ENCODE results near the gene MICU2. TPM values are rescaled to one million over a fixed set of nuclear protein-coding genes. Genes with fewer than 3 reads are reported as not detected.

The MICU2 gene
- total RNA-seq, 1 experiment from 2014 or later = 24.2 TPM

- Histone ChIP-seq H3K27ac (ENCODE audit: low read length) (no peak overlapping the region), H3K4me3 (ENCODE audit: low read depth in 2 of 2, low read length in 2 of 2) (no peak overlapping the region), H3K27me3 (ENCODE audit: control insufficient read depth, insufficient read depth, low read length) (no peaks in the 10 kb centered on the region), H3K4me1 (ENCODE audit: control insufficient read depth, insufficient read depth, low read length) (peaks cover 4% of the 10 kb centered on the region), H3K36me3 (ENCODE audit: control insufficient read depth, insufficient read depth, low read length) (no peaks in the 10 kb centered on the region), H3K9me3 (ENCODE audit: control insufficient read depth, insufficient read depth, low read depth, low read length) (no peaks in the 10 kb centered on the region)
- no peak for TF ChIP-seq CTCF (IDR thresholded peaks at IDR 0.05)
- no peak for DNase-seq (ENCODE audit: low read depth, low spot score)
- ChIA-PET POLR2A (no interaction called here), CTCF (no interaction called here)
- intact Hi-C loops (cut with micrococcal nuclease; ENCODE audit: unreplicated experiment) = no loop called here
- in situ Hi-C loops (cut with HindIII; ENCODE audit: low pct_unique_long_range_greater_than_20kb, low sequenced_read_pairs) = no loop called here
- BruUV-seq (replicated peaks) = no TSS peak
- no peak for ATAC-seq
Measured at GRCh38 chr13:21475115-21475514, 128.9 kb downstream of the MICU2 start.

GRCh38 chr13:21470785-21471184 is 133.2 kb downstream of the MICU2 start:
- TF ChIP-seq TCF7L2 (IDR thresholded peaks at IDR 0.05; ENCODE audit: low read depth, low read length) = no peak
- TF ChIP-seq POLR2AphosphoS5 (IDR thresholded peaks at IDR 0.05; ENCODE audit: low read depth, low read length) = no peak
- no peak for TF ChIP-seq CTCF (IDR thresholded peaks at IDR 0.05)
- no peak for TF ChIP-seq REST (IDR thresholded peaks at IDR 0.05; ENCODE audit: insufficient read depth in 1 of 2, low read depth in 2 of 2, low read length in 1 of 2)
- TF ChIP-seq SIN3A (IDR thresholded peaks at IDR 0.05; ENCODE audit: borderline replicate concordance, insufficient read depth, low read depth, low read length) = no peak
- ATAC-seq (no peak), DNase-seq (ENCODE audit: low read depth, low spot score) (no peak)
- ChIA-PET POLR2A (no interaction called here), CTCF (no interaction called here)
- Histone ChIP-seq H3K9me3 (ENCODE audit: control insufficient read depth, insufficient read depth, low read depth, low read length) (no peaks in the 10 kb centered on the region), H3K27ac (ENCODE audit: low read length) (no peak overlapping the region), H3K36me3 (ENCODE audit: control insufficient read depth, insufficient read depth, low read length) (no peaks in the 10 kb centered on the region), H3K27me3 (ENCODE audit: control insufficient read depth, insufficient read depth, low read length) (no peaks in the 10 kb centered on the region), H3K4me1 (ENCODE audit: control insufficient read depth, insufficient read depth, low read length) (no peaks in the 10 kb centered on the region), H3K4me3 (ENCODE audit: low read depth in 2 of 2, low read length in 2 of 2) (no peak overlapping the region)
- in situ Hi-C loops (cut with HindIII; ENCODE audit: low pct_unique_long_range_greater_than_20kb, low sequenced_read_pairs) (no loop called here), intact Hi-C loops (cut with micrococcal nuclease; ENCODE audit: unreplicated experiment) (no loop called here)
- BruUV-seq (replicated peaks) = no TSS peak

DNA sequence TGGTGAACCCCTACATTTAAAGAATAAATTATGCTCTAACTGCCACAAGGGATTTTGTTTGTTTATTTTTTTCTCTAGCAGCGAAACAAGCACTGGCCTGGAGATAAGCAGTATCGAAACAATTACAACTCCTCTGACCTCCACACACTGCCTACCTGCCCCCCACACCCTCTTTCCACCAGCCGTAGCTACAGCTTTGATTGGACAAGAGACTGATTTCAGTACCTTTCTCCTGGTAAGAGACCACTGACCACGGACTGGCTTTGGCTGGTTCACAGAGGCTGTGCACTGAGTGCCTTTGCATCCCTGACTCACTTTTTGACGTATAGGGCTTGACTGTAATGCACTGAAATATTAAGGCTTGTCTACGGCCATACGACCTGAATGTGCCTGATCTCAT is 137.4 kb downstream of the MICU2 start:
- in situ Hi-C loops (cut with HindIII; ENCODE audit: low pct_unique_long_range_greater_than_20kb, low sequenced_read_pairs) (no loop called here), intact Hi-C loops (cut with micrococcal nuclease; ENCODE audit: unreplicated experiment) (no loop called here)
- ChIA-PET CTCF (no interaction called here), POLR2A (no interaction called here)
- Histone ChIP-seq H3K9me3 (ENCODE audit: control insufficient read depth, insufficient read depth, low read depth, low read length) (no peaks in the 10 kb centered on the region), H3K27me3 (ENCODE audit: control insufficient read depth, insufficient read depth, low read length) (no peaks in the 10 kb centered on the region), H3K4me3 (ENCODE audit: low read depth in 2 of 2, low read length in 2 of 2) (no peak overlapping the region), H3K4me1 (ENCODE audit: control insufficient read depth, insufficient read depth, low read length) (no peaks in the 10 kb centered on the region), H3K36me3 (ENCODE audit: control insufficient read depth, insufficient read depth, low read length) (no peaks in the 10 kb centered on the region), H3K27ac (ENCODE audit: low read length) (no peak overlapping the region)
- TF ChIP-seq SIN3A (IDR thresholded peaks at IDR 0.05; ENCODE audit: borderline replicate concordance, insufficient read depth, low read depth, low read length) = no peak
- no peak for TF ChIP-seq POLR2AphosphoS5 (IDR thresholded peaks at IDR 0.05; ENCODE audit: low read depth, low read length)
- TF ChIP-seq CTCF (IDR thresholded peaks at IDR 0.05) = no peak
- TF ChIP-seq TCF7L2 (IDR thresholded peaks at IDR 0.05; ENCODE audit: low read depth, low read length) = no peak
- TF ChIP-seq REST (IDR thresholded peaks at IDR 0.05; ENCODE audit: insufficient read depth in 1 of 2, low read depth in 2 of 2, low read length in 1 of 2) = no peak
- ATAC-seq = no peak
- DNase-seq (ENCODE audit: low read depth, low spot score) = no peak
- no TSS peak for BruUV-seq (replicated peaks)
